ENCODE measurements around the gene RAB1B. TPM values are rescaled to one million over a fixed set of nuclear protein-coding genes. Genes with fewer than 3 reads are reported as not detected.

The RAB1B gene
- total RNA-seq, 1 experiment from 2014 or later: 148 TPM

DNA sequence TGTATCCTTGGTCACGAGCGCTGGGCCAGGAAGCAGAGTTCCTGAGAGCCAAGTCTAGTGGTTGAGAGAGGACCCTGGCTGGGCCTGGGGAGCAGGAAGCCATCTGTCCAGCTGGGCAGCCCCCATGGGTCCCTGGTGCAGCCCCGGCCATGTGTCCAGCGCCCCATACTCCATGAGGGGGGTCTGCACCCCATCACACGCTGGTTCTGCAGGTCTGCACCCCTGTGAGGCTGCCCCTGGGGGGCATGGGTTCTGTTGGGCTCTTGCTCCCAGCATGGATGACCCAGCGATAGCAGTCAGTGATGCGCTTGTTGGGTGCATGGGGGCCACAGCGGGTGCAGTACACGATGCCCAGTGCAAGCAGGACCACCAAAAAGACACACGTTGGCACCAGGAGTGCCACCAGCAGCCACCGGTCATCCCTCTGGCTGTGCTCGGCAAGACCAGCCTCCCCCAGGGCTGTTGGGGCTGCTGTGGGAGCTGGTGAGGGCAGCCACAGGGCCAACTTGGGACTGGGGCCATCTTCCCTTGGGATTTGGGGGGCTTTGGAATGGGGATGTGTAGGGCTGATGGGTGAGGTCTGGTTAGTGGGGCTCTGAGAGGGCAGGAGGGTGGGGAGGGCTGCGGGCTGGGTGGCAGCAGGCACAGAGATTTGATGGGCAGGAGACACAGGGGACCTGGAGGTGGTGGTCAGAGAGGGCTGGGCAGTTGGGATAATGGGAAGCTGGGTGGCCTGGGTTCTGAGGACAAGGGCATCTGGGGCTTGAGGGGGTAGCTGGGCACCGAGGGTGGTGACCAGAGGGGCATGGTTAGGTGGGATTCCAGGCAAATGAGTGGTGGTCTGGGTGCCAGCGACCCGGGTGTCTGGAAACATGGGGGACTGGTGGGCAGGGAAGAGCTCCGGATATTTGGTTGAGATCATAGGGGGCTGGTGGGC is 46.4 kb downstream of the RAB1B start:
- Histone ChIP-seq H3K4me1 (ENCODE audit: control insufficient read depth in 1 of 2, insufficient read depth in 2 of 2, low read length in 2 of 2) (peaks cover 16 to 36% of the 10 kb centered on the region in 2 experiments), H4K20me1 (ENCODE audit: insufficient read depth) (no peaks in the 10 kb centered on the region), H3K36me3 (ENCODE audit: control insufficient read depth in 1 of 2, insufficient read depth in 2 of 2, low read length in 2 of 2) (no peaks in the 10 kb centered on the region), H3K4me3 (replicated peaks in 1 of 2; ENCODE audit: low read depth in 1 of 2, low read length in 2 of 2) (no peak overlapping the region), H3K27ac (ENCODE audit: low read depth, low read length) (no peak overlapping the region), H3K9me3 (ENCODE audit: control insufficient read depth in 1 of 2, insufficient read depth in 1 of 2, low read depth in 1 of 2, low read length in 2 of 2) (no peaks in the 10 kb centered on the region), H2AFZ (ENCODE audit: low read depth, low read length, poor library complexity, severe bottlenecking) (no peak overlapping the region), H3K79me2 (ENCODE audit: insufficient read depth, low read length) (no peaks in the 10 kb centered on the region), H3K4me2 (ENCODE audit: low read length) (no peak overlapping the region), H3K9me2 (ENCODE audit: insufficient read depth) (no peaks in the 10 kb centered on the region), H3K9ac (ENCODE audit: low read length) (no peak overlapping the region), H3K27me3 (ENCODE audit: insufficient read depth, low read length) (no peaks in the 10 kb centered on the region)
- CTCF ChIA-PET: interaction anchor here (1.3 kb wide), 1 partner anchor 71 kb away, joined by 3 read pairs; no protein-coding TSS in a partner anchor
- DNase-seq (ENCODE audit: low read depth, low spot score): no peak
- intact Hi-C loops (cut with micrococcal nuclease): loop anchor here (5.0 kb wide), 2 partner anchors 57 to 72 kb away; partner anchors contain the start of gene SLC29A2
- BruUV-seq (replicated peaks): no TSS peak
- RAD21 ChIA-PET (ENCODE audit: low non-redundant PET in 1 of 2, low total read pairs in 2 of 2, uncharacterized antibody in 2 of 2, unreplicated experiment in 2 of 2): no interaction called here
- TF ChIP-seq, protein P1, sequence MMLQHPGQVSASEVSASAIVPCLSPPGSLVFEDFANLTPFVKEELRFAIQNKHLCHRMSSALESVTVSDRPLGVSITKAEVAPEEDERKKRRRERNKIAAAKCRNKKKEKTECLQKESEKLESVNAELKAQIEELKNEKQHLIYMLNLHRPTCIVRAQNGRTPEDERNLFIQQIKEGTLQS (IDR thresholded peaks at IDR 0.05): no peak
- TF ChIP-seq JUND (IDR thresholded peaks at IDR 0.05) (no peak), EZH2 (IDR thresholded peaks at IDR 0.05) (no peak), SIN3A (IDR thresholded peaks at IDR 0.05; ENCODE audit: low read depth) (no peak)
- POLR2A ChIA-PET: no interaction called here
- ATAC-seq: no peak

DNA sequence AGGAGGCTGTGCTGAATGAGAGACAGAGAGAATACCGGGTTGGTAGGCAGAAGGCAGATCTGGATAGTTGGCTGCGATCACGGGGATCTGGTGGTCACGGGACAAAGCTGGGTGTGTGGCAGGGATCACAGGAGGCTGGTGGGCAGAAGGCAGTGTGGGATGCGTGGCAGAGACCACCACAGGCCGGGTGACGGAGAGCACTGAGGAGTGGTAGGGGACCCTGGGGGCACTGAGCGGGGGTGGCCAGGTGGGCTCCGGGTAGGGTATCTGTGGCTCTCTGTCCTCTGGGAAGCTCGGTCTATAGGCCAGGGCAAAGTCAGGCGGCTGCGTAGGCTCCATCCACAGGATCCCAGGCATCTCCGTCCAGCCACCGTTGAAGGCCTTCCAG is 47.1 kb downstream of the RAB1B start:
- Histone ChIP-seq H3K36me3 (ENCODE audit: control insufficient read depth in 1 of 2, insufficient read depth in 2 of 2, low read length in 2 of 2) (no peaks in the 10 kb centered on the region), H3K9me3 (ENCODE audit: control insufficient read depth in 1 of 2, insufficient read depth in 1 of 2, low read depth in 1 of 2, low read length in 2 of 2) (no peaks in the 10 kb centered on the region), H3K9me2 (ENCODE audit: insufficient read depth) (no peaks in the 10 kb centered on the region), H3K4me3 (replicated peaks in 1 of 2; ENCODE audit: low read depth in 1 of 2, low read length in 2 of 2) (no peak overlapping the region), H3K4me1 (ENCODE audit: control insufficient read depth in 1 of 2, insufficient read depth in 2 of 2, low read length in 2 of 2) (peaks cover 16 to 30% of the 10 kb centered on the region in 2 experiments), H3K27ac (ENCODE audit: low read depth, low read length) (no peak overlapping the region), H3K4me2 (ENCODE audit: low read length) (no peak overlapping the region), H3K27me3 (ENCODE audit: insufficient read depth, low read length) (no peaks in the 10 kb centered on the region), H3K9ac (ENCODE audit: low read length) (no peak overlapping the region), H4K20me1 (ENCODE audit: insufficient read depth) (no peaks in the 10 kb centered on the region), H3K79me2 (ENCODE audit: insufficient read depth, low read length) (no peaks in the 10 kb centered on the region), H2AFZ (ENCODE audit: low read depth, low read length, poor library complexity, severe bottlenecking) (no peak overlapping the region)
- intact Hi-C loops (cut with micrococcal nuclease): no loop called here
- ATAC-seq (no peak), DNase-seq (ENCODE audit: low read depth, low spot score) (no peak)
- ChIA-PET CTCF (interaction anchor here (1.3 kb wide), 1 partner anchor 70 kb away, joined by 3 read pairs; no protein-coding TSS in a partner anchor), RAD21 (ENCODE audit: low non-redundant PET in 1 of 2, low total read pairs in 2 of 2, uncharacterized antibody in 2 of 2, unreplicated experiment in 2 of 2) (no interaction called here), POLR2A (no interaction called here)
- no TSS peak for BruUV-seq (replicated peaks)
- TF ChIP-seq SRF (IDR thresholded peaks at IDR 0.05; ENCODE audit: low read depth): no peak
- TF ChIP-seq, protein P1 (IDR thresholded peaks at IDR 0.05): no peak
- no peak for TF ChIP-seq CBX3 (IDR thresholded peaks at IDR 0.05; ENCODE audit: low read depth)
- TF ChIP-seq SIN3A (IDR thresholded peaks at IDR 0.05; ENCODE audit: low read depth): no peak
- no peak for TF ChIP-seq TCF7L2 (IDR thresholded peaks at IDR 0.05; ENCODE audit: borderline replicate concordance, extremely low read depth, insufficient read depth, insufficient read length)
- TF ChIP-seq RAD21 (IDR thresholded peaks at IDR 0.05; ENCODE audit: low read depth): no peak
- no peak for TF ChIP-seq CEBPB (IDR thresholded peaks at IDR 0.05; ENCODE audit: low read depth)
- TF ChIP-seq CTCF (IDR thresholded peaks at IDR 0.05 in 2 of 3, conservative IDR thresholded peaks at IDR 0.05 in 1 of 3; ENCODE audit: borderline replicate concordance in 1 of 3, insufficient read depth in 1 of 3, low read depth in 2 of 3, low read length in 2 of 3): no peak
- no peak for TF ChIP-seq POLR2A (IDR thresholded peaks at IDR 0.05; ENCODE audit: borderline replicate concordance, extremely low read depth, insufficient read depth, insufficient read length)
- TF ChIP-seq EGR1 (IDR thresholded peaks at IDR 0.05; ENCODE audit: low read depth): no peak
- TF ChIP-seq EZH2 (IDR thresholded peaks at IDR 0.05): no peak
- TF ChIP-seq ELF1 (IDR thresholded peaks at IDR 0.05; ENCODE audit: borderline replicate concordance, low read depth): no peak
- TF ChIP-seq JUND (IDR thresholded peaks at IDR 0.05): no peak
